ENCODE measurements around the gene RPL18.
"Not testable (repeated sequence)": the region's sequence is repeated elsewhere in the genome, so short reads cannot be mapped to it uniquely, and the experiment has no call there.

The RPL18 gene

GRCh38 chr19:48582168-48582567 is 36.8 kb downstream of the RPL18 start:
- H2AK5ac ChIP-seq (ENCODE audit: low read length) = no peak overlapping the region
- no peak overlapping the region for H3K23ac ChIP-seq (ENCODE audit: low read length)
- H3K4me2 ChIP-seq (ENCODE audit: low read length) = no peak overlapping the region
- H3K9me3 ChIP-seq (ENCODE audit: insufficient read depth, low read depth, low read length) = no peaks in the 10 kb centered on the region
- no peak overlapping the region for H3K4ac ChIP-seq (ENCODE audit: low read depth, low read length)
- H3K27ac ChIP-seq (ENCODE audit: low read depth, low read length) = no peak overlapping the region
- no peak overlapping the region for H2BK120ac ChIP-seq (ENCODE audit: insufficient read depth, low read length, poor library complexity)
- H4K12ac ChIP-seq (ENCODE audit: low read depth, low read length) = no peak overlapping the region
- H4K91ac ChIP-seq (ENCODE audit: low read depth, low read length) = no peak overlapping the region
- no peaks in the 10 kb centered on the region for H3K4me1 ChIP-seq (ENCODE audit: control insufficient read depth in 1 of 2, insufficient read depth in 2 of 2, low read length in 2 of 2)
- H3K27me3 ChIP-seq (ENCODE audit: insufficient read depth, low read length) = no peaks in the 10 kb centered on the region
- H3K18ac ChIP-seq (ENCODE audit: low read length) = no peak overlapping the region
- no peak overlapping the region for H2BK5ac ChIP-seq (ENCODE audit: low read depth, low read length, poor library complexity)
- H2BK12ac ChIP-seq (ENCODE audit: low read length) = no peak overlapping the region
- no peaks in the 10 kb centered on the region for H3K36me3 ChIP-seq (ENCODE audit: control insufficient read depth in 1 of 2, insufficient read depth in 2 of 2, low read length in 2 of 2)
- H3K14ac ChIP-seq (ENCODE audit: low read length) = no peak overlapping the region
- H3K4me3 ChIP-seq (ENCODE audit: low read depth, low read length) = no peak overlapping the region
- WGBS (ENCODE audit: extremely low coverage, insufficient coverage, insufficient read length) = no CpG with 5 or more reads among the region's 2 CpGs
- H3K79me2 ChIP-seq (ENCODE audit: control insufficient read depth, insufficient read depth, low read length, poor library complexity) = no peaks in the 10 kb centered on the region
- no peak overlapping the region for H3K9ac ChIP-seq (ENCODE audit: low read length)
- H4K8ac ChIP-seq (ENCODE audit: low read depth, low read length) = no peak overlapping the region
- H2AFZ ChIP-seq (ENCODE audit: insufficient read depth, low read length, poor library complexity) = no peak overlapping the region
- H3K79me1 ChIP-seq (ENCODE audit: low read length) = no peaks in the 10 kb centered on the region
- DNase-seq = peak in 1 of 2 donors; percentile 22

GRCh38 chr19:48578891-48579290 is 40.1 kb downstream of the RPL18 start:
- H3K79me2 ChIP-seq (ENCODE audit: control insufficient read depth, insufficient read depth, low read length, poor library complexity) = no peaks in the 10 kb centered on the region
- H3K14ac ChIP-seq (ENCODE audit: low read length) = no peak overlapping the region

DNA sequence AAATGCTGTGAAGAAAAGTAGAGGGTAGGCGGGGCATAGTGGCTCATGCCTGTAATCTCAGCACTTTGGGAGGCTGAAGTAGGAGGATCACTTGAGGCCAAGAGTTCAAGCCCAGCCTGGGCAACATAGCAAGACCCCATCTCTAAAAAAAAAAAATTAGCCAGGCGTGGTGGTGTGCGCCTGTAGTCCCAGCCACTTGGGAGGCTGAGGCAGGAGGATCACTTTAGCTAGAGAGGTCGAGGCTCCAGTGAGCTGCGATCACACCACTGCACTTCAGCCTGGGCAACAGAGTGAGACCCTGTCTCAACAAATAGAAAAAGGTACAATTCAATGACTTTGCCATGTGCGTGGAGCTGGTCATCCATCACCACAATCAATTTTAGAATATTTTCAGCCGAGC is 41.1 kb downstream of the RPL18 start:
- H3K27ac ChIP-seq (ENCODE audit: low read depth, low read length); H3K4me1 ChIP-seq (ENCODE audit: control insufficient read depth in 1 of 2, insufficient read depth in 2 of 2, low read length in 2 of 2); H3K23ac ChIP-seq (ENCODE audit: low read length); H3K14ac ChIP-seq (ENCODE audit: low read length); H4K12ac ChIP-seq (ENCODE audit: low read depth, low read length); H2BK12ac ChIP-seq (ENCODE audit: low read length); H3K36me3 ChIP-seq (ENCODE audit: control insufficient read depth in 1 of 2, insufficient read depth in 2 of 2, low read length in 2 of 2); H3K4me3 ChIP-seq (ENCODE audit: low read depth, low read length); H2AFZ ChIP-seq (ENCODE audit: insufficient read depth, low read length, poor library complexity); H3K4me2 ChIP-seq (ENCODE audit: low read length); H3K79me2 ChIP-seq (ENCODE audit: control insufficient read depth, insufficient read depth, low read length, poor library complexity); H3K18ac ChIP-seq (ENCODE audit: low read length); H3K4ac ChIP-seq (ENCODE audit: low read depth, low read length); H3K9me3 ChIP-seq (ENCODE audit: insufficient read depth, low read depth, low read length); H3K27me3 ChIP-seq (ENCODE audit: insufficient read depth, low read length); H2BK5ac ChIP-seq (ENCODE audit: low read depth, low read length, poor library complexity); H3K79me1 ChIP-seq (ENCODE audit: low read length); H2BK120ac ChIP-seq (ENCODE audit: insufficient read depth, low read length, poor library complexity); H3K9ac ChIP-seq (ENCODE audit: low read length); H4K8ac ChIP-seq (ENCODE audit: low read depth, low read length); DNase-seq; H2AK5ac ChIP-seq (ENCODE audit: low read length); H4K91ac ChIP-seq (ENCODE audit: low read depth, low read length): not testable (repeated sequence)
- WGBS (ENCODE audit: extremely low coverage, insufficient coverage, insufficient read length) = no CpG with 5 or more reads among the region's 7 CpGs

More at GRCh38 chr19:48578891-48579290, 40.1 kb downstream of the RPL18 start:
- no peaks in the 10 kb centered on the region for H3K9me3 ChIP-seq (ENCODE audit: insufficient read depth, low read depth, low read length)
- H3K79me1 ChIP-seq (ENCODE audit: low read length) = no peaks in the 10 kb centered on the region
- H4K91ac ChIP-seq (ENCODE audit: low read depth, low read length) = no peak overlapping the region
- no peak overlapping the region for H3K4me3 ChIP-seq (ENCODE audit: low read depth, low read length)
- no peak overlapping the region for H2BK120ac ChIP-seq (ENCODE audit: insufficient read depth, low read length, poor library complexity)
- DNase-seq = peak in 1 of 2 donors; percentile 43
- no CpG with 5 or more reads among the region's 3 CpGs for WGBS (ENCODE audit: extremely low coverage, insufficient coverage, insufficient read length)
- H3K27ac ChIP-seq (ENCODE audit: low read depth, low read length) = no peak overlapping the region
- no peaks in the 10 kb centered on the region for H3K4me1 ChIP-seq (ENCODE audit: control insufficient read depth in 1 of 2, insufficient read depth in 2 of 2, low read length in 2 of 2)
- H3K4ac ChIP-seq (ENCODE audit: low read depth, low read length) = no peak overlapping the region
- no peak overlapping the region for H3K18ac ChIP-seq (ENCODE audit: low read length)
- H3K9ac ChIP-seq (ENCODE audit: low read length) = no peak overlapping the region
- H3K36me3 ChIP-seq (ENCODE audit: control insufficient read depth in 1 of 2, insufficient read depth in 2 of 2, low read length in 2 of 2) = no peaks in the 10 kb centered on the region
- H4K8ac ChIP-seq (ENCODE audit: low read depth, low read length) = no peak overlapping the region
- no peak overlapping the region for H2AFZ ChIP-seq (ENCODE audit: insufficient read depth, low read length, poor library complexity)
- no peak overlapping the region for H2AK5ac ChIP-seq (ENCODE audit: low read length)
- H3K23ac ChIP-seq (ENCODE audit: low read length) = no peak overlapping the region
- H3K4me2 ChIP-seq (ENCODE audit: low read length) = no peak overlapping the region
- H3K27me3 ChIP-seq (ENCODE audit: insufficient read depth, low read length) = no peaks in the 10 kb centered on the region
- H4K12ac ChIP-seq (ENCODE audit: low read depth, low read length) = no peak overlapping the region
- no peak overlapping the region for H2BK12ac ChIP-seq (ENCODE audit: low read length)
- no peak overlapping the region for H2BK5ac ChIP-seq (ENCODE audit: low read depth, low read length, poor library complexity)

DNA sequence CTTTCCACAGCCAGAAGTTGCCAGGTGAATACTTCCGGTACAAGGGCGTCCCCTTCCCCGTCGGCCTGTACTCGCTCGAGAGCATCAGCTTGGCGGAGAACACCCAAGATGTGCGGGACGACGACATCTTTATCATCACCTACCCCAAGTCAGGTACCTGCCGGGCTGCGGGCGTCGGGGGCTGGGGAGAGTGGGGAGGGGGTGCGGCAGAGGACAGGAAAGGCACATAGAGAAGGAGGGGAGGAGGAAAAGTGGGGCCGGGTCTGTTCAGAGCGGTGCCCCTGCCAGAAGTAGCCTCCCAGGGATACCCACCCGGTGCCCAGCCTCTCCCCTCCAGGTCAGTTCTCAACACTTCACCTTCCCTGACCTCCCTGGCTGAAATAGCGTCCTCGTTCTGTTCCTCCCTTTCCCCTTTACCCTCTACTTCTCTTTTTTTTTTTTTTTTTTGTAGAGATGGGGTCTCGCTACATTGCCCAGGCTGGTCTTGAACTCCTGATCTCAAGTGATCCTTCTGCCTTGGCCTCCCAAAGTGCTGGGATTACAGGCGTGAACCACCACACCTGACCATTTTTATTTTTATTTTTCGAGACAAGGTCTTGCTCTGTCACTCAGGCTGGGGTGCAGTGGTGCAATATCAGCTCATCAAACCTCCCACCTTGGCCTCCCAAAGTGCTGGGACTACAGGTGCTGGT is 42.9 kb downstream of the RPL18 start:
- no peak overlapping the region for H3K4me2 ChIP-seq (ENCODE audit: low read length)
- no peak overlapping the region for H4K12ac ChIP-seq (ENCODE audit: low read depth, low read length)
- no peak overlapping the region for H2BK120ac ChIP-seq (ENCODE audit: insufficient read depth, low read length, poor library complexity)
- H4K91ac ChIP-seq (ENCODE audit: low read depth, low read length) = peak overlapping the region; percentile 62
- H3K4me1 ChIP-seq (ENCODE audit: control insufficient read depth in 1 of 2, insufficient read depth in 2 of 2, low read length in 2 of 2) = peaks cover 9 to 12% of the 10 kb centered on the region in 2 experiments
- H3K9me3 ChIP-seq (ENCODE audit: insufficient read depth, low read depth, low read length) = no peaks in the 10 kb centered on the region
- H4K8ac ChIP-seq (ENCODE audit: low read depth, low read length) = no peak overlapping the region
- H2AFZ ChIP-seq (ENCODE audit: insufficient read depth, low read length, poor library complexity) = no peak overlapping the region
- no peak overlapping the region for H3K4me3 ChIP-seq (ENCODE audit: low read depth, low read length)
- peaks cover 3% of the 10 kb centered on the region for H3K79me1 ChIP-seq (ENCODE audit: low read length)
- no CpG with 5 or more reads among the region's 23 CpGs for WGBS (ENCODE audit: extremely low coverage, insufficient coverage, insufficient read length)
- no peak overlapping the region for H3K9ac ChIP-seq (ENCODE audit: low read length)
- peak overlapping the region; percentile 22 for H2AK5ac ChIP-seq (ENCODE audit: low read length)
- no peak overlapping the region for H3K23ac ChIP-seq (ENCODE audit: low read length)
- H3K4ac ChIP-seq (ENCODE audit: low read depth, low read length) = no peak overlapping the region
- peaks cover 2% of the 10 kb centered on the region for H3K79me2 ChIP-seq (ENCODE audit: control insufficient read depth, insufficient read depth, low read length, poor library complexity)
- H3K36me3 ChIP-seq (ENCODE audit: control insufficient read depth in 1 of 2, insufficient read depth in 2 of 2, low read length in 2 of 2) = no peaks in the 10 kb centered on the region
- no peak overlapping the region for H2BK12ac ChIP-seq (ENCODE audit: low read length)
- H2BK5ac ChIP-seq (ENCODE audit: low read depth, low read length, poor library complexity) = no peak overlapping the region
- no peak overlapping the region for H3K27ac ChIP-seq (ENCODE audit: low read depth, low read length)
- H3K14ac ChIP-seq (ENCODE audit: low read length) = no peak overlapping the region
- H3K18ac ChIP-seq (ENCODE audit: low read length) = no peak overlapping the region
- DNase-seq = no peak
- H3K27me3 ChIP-seq (ENCODE audit: insufficient read depth, low read length) = no peaks in the 10 kb centered on the region
